C4-2B (cell line): ENCODE data around the gene PRDM15.

Experiments used
- H3K27ac ChIP-seq: fragments of 450-650 bp; 2 replicates; pipeline ENCODE4 v1.5.1; 2017
- ZFX ChIP-seq: fragments of 450-650 bp; IDR thresholded peaks from 2 replicates; pipeline ENCODE4 v1.6.1; 2017
- TF ChIP-seq, protein P1 (sequence below): fragments of 450-650 bp; conservative IDR thresholded peaks from 2 replicates; pipeline ENCODE4 v1.5.1; 2017; ENCODE audit warnings: mild to moderate bottlenecking

PRDM15 gene

DNA sequence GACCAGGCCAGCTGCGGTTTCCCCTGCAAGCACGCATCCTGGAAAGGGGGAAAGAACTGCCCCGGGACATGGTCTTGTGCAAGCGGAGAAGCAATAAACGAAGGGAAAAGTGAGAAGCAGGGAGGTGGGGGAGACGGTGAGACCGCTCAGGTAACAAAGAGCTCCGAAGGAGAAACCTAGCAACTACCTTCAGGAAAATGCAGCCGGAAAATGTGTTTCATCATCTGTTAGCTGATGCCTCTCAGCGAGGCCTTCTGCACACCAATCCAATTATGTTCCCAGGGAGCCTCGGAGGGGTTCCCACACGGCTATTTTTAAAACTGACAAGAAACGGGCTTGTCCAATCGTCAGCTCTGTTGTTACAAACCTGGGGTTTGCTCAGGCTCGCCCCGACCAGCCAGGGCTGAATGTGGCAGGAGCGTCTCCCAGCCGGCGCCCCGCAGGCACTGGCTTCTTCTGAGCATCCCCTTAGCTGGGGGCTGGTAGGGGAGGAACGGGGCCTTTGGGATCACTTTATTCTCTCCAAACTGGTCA, 115.7 kb downstream of the PRDM15 start:
- TF ChIP-seq, protein P1, sequence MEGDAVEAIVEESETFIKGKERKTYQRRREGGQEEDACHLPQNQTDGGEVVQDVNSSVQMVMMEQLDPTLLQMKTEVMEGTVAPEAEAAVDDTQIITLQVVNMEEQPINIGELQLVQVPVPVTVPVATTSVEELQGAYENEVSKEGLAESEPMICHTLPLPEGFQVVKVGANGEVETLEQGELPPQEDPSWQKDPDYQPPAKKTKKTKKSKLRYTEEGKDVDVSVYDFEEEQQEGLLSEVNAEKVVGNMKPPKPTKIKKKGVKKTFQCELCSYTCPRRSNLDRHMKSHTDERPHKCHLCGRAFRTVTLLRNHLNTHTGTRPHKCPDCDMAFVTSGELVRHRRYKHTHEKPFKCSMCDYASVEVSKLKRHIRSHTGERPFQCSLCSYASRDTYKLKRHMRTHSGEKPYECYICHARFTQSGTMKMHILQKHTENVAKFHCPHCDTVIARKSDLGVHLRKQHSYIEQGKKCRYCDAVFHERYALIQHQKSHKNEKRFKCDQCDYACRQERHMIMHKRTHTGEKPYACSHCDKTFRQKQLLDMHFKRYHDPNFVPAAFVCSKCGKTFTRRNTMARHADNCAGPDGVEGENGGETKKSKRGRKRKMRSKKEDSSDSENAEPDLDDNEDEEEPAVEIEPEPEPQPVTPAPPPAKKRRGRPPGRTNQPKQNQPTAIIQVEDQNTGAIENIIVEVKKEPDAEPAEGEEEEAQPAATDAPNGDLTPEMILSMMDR, result no peak
- no peak for TF ChIP-seq ZFX
- H3K27ac ChIP-seq, result no peak overlapping the region

DNA sequence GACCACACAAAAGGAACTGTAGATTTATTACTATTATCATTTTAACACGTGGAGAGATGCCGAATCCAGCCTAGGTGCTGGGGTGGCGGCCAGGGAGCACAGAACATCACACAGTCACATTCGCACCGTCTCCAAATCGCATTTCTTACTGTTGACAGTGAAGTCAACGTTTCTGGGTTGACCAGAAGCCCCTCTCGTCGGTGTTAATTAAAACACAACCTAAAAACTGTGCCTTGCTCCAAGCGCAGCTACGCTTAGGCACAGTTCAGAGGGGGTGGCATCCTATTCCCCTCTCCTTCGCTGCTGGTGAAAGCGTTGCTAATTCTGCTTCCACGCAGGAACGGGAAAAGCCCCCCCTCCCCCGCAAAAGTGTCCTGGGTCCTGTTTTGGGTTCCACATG, 116.4 kb downstream of the PRDM15 start:
- TF ChIP-seq ZFX, result no peak
- TF ChIP-seq, protein P1, result no peak
- H3K27ac ChIP-seq, result no peak overlapping the region

DNA sequence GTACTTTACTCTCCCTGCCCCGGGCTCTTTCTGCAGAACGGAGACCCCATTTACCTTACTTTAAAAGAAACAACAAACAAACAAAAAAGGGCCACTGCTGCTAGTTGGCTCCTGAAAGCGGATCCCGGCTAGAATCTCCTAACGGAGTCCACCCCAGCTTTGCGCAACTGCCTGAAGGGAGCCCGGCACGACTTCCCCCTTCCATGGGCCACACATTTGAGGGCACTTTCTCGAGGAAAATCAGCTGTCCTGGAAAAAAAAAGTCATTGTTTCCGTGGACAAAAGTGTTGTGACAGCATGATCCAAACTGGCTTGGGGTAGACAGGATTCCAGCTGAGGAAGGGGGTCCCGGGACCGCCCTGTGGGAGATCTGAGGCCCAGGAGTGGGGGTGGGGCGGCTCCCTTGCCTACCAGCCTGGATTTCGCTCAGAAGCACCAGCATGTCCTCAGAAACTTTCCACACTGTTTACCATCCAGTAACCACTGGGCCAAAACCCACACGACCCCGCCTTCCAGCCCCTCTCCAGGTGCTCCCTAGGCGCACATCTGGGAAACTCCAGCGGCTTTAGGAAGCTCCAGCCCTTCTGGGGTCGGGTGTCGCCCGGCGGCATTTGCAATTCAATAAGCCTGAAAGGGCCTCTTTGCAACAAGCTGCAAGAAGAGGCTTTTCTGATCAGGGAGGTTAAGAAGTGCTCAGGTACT, 117.1 kb downstream of the PRDM15 start:
- H3K27ac ChIP-seq, result peak overlapping the region; percentile 57
- no peak for TF ChIP-seq ZFX
- TF ChIP-seq, protein P1, result no peak

DNA sequence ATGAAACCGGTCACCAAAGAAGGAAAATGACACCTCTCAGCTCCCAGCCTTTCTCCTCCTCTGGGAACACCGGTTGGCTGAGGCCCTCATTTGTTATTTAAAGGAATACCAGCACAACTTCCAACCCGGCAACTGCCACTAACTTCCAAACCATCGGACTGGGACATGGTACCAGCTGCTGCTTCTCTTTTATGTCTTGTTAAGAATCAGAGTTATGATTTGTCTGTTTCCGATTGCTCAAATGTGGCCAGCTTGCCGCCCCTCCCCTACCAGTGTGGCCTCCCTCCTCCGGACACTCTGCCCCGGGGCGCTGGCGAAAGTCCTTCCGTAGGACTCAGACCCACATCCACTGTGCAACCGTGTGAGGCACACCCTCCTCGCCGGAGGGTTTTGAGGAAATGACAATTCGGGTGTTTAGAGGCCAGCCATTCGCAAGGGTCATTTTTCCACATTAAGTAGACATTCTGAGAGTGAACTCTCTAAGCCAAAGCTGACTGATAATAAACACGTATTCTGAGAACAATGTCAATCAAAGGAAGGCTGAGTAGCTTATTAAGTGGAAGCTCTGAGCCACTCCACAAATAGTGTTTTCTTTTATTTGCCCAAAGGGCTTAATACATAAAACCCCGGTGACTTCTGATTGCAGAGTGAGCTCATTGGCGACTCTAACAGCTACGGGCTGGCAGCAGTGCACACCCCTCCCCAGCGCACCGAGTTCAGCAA, 117.8 kb downstream of the PRDM15 start:
- H3K27ac ChIP-seq, result peak overlapping the region; percentile 57

DNA sequence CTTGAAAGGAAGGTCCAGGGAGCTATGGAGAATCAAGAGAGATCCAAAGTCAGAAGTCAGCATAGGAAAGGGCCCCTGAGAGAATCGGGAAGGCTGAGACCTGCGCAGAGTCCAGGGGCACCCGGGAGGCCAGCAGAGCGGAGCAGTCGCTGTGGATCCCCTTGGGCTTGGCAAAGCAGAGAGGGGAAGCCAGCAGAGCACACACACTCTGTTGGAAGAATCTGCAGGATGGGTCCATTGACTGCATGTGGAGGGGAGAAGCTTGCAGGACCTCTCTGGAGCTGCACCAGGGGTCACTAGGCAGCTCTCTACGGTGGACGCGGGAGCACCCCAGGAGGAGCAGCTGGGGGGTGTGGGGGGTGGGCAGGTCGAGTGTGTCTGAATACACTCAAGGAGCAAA, 118.7 kb downstream of the PRDM15 start:
- TF ChIP-seq, protein P1, result no peak
- TF ChIP-seq ZFX, result no peak
- peak overlapping the region; percentile 57 for H3K27ac ChIP-seq

More for the DNA sequence above, 117.8 kb downstream of the PRDM15 start:
- no peak for TF ChIP-seq ZFX
- TF ChIP-seq, protein P1, result no peak

DNA sequence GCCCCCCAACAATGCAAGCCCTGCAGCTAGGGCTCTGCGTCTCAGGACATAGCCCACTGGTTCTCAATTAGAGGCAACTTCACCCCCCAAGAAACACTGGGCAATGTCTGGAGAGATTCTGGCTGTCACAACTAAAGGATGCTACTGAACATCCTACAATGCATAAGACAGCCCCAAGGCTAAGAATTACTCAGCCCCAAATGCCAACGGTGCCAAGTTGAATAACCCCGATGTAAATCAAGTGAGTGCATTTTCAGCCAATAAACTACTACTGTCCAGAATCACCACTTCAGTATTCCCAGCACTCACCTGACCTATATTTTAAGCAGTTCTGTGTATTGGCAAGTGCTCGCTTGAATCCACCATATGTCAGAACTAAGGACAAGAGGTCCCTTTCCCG, 119.2 kb downstream of the PRDM15 start:
- H3K27ac ChIP-seq, result no peak overlapping the region
- TF ChIP-seq ZFX, result no peak
- TF ChIP-seq, protein P1, result no peak

DNA sequence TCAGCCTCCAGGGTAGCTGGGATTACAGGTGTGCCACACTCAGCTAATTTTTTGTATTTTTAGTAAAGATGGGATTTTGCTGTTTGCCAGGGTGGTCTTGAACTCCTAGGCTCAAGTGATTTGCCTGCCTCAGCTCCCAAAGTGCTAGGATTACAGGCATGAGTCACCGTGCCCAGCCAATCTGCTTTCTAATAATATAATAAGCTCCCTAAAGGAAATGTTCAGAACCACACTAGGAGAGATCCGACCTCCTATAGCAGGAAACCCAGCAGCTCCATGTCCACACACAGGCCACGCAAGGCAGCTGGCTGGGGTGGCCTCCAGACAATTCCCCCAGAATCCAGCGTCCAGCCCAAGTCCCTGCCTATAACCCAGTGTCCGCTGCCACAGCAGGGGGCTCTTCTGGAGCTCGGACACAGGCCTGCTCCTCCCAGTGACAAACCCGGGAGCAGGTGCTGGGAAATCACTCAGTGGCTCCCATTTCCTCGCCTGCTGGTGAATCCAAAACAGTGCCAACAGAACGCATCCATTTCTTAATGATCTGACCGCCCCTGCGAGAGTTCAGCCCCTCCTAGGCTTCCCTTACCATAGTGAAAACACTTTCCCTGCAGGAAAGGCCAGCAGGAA, 119.8 kb downstream of the PRDM15 start:
- TF ChIP-seq, protein P1, result no peak
- TF ChIP-seq ZFX, result no peak
- H3K27ac ChIP-seq, result peak overlapping the region; percentile 36
